ENCODE data around the gene PLPP4.

PLPP4 gene

DNA sequence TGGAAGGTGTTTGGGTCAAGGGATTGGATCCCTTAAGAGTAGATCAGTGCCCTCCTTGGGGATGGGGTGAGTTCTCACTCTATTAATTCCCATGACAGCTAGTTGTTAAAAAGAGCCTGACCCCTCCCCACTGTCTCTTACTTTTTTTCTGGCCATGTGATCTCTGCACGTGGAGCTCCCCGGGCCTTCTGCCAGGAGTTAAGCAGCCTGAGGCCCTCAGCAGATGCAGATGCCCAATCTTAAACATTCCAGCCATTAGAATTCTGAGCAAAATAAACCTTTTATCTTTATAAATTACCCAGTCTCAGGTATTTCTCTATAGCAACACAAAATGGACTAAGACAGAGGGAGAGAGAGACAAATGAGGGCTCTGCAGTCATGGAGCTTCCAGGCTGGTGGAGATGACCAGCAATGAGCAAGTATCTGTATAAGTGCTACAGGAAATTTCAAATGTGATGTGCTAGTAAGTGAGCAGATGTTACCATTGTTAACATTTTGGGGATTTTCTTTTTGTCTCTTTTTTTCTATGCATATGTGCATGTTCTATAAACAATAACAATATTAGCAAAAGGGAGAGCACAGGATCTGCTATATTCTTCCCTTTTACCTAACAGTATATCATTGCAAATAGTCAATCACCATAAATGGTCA, 26.7 kb downstream of the PLPP4 start:
- no peak for TF ChIP-seq ARNTL (CRISPR knock-in tag; IDR thresholded peaks at IDR 0.05; ENCODE audit: borderline replicate concordance, low read depth)
- TF ChIP-seq, protein P1, sequence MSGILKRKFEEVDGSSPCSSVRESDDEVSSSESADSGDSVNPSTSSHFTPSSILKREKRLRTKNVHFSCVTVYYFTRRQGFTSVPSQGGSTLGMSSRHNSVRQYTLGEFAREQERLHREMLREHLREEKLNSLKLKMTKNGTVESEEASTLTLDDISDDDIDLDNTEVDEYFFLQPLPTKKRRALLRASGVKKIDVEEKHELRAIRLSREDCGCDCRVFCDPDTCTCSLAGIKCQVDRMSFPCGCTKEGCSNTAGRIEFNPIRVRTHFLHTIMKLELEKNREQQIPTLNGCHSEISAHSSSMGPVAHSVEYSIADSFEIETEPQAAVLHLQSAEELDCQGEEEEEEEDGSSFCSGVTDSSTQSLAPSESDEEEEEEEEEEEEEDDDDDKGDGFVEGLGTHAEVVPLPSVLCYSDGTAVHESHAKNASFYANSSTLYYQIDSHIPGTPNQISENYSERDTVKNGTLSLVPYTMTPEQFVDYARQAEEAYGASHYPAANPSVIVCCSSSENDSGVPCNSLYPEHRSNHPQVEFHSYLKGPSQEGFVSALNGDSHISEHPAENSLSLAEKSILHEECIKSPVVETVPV (CRISPR knock-in tag; IDR thresholded peaks at IDR 0.05), result no peak
- no peak for TF ChIP-seq ISL1 (CRISPR knock-in tag; IDR thresholded peaks at IDR 0.05)
- TF ChIP-seq ZNF8 (CRISPR knock-in tag; IDR thresholded peaks at IDR 0.05), result no peak
- TF ChIP-seq ZNF70 (CRISPR knock-in tag; IDR thresholded peaks at IDR 0.05), result no peak
- TF ChIP-seq, protein P2, sequence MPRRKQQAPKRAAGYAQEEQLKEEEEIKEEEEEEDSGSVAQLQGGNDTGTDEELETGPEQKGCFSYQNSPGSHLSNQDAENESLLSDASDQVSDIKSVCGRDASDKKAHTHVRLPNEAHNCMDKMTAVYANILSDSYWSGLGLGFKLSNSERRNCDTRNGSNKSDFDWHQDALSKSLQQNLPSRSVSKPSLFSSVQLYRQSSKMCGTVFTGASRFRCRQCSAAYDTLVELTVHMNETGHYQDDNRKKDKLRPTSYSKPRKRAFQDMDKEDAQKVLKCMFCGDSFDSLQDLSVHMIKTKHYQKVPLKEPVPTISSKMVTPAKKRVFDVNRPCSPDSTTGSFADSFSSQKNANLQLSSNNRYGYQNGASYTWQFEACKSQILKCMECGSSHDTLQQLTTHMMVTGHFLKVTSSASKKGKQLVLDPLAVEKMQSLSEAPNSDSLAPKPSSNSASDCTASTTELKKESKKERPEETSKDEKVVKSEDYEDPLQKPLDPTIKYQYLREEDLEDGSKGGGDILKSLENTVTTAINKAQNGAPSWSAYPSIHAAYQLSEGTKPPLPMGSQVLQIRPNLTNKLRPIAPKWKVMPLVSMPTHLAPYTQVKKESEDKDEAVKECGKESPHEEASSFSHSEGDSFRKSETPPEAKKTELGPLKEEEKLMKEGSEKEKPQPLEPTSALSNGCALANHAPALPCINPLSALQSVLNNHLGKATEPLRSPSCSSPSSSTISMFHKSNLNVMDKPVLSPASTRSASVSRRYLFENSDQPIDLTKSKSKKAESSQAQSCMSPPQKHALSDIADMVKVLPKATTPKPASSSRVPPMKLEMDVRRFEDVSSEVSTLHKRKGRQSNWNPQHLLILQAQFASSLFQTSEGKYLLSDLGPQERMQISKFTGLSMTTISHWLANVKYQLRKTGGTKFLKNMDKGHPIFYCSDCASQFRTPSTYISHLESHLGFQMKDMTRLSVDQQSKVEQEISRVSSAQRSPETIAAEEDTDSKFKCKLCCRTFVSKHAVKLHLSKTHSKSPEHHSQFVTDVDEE (CRISPR knock-in tag; IDR thresholded peaks at IDR 0.05), result no peak
- TF ChIP-seq, protein P3, sequence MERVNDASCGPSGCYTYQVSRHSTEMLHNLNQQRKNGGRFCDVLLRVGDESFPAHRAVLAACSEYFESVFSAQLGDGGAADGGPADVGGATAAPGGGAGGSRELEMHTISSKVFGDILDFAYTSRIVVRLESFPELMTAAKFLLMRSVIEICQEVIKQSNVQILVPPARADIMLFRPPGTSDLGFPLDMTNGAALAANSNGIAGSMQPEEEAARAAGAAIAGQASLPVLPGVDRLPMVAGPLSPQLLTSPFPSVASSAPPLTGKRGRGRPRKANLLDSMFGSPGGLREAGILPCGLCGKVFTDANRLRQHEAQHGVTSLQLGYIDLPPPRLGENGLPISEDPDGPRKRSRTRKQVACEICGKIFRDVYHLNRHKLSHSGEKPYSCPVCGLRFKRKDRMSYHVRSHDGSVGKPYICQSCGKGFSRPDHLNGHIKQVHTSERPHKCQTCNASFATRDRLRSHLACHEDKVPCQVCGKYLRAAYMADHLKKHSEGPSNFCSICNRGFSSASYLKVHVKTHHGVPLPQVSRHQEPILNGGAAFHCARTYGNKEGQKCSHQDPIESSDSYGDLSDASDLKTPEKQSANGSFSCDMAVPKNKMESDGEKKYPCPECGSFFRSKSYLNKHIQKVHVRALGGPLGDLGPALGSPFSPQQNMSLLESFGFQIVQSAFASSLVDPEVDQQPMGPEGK (CRISPR knock-in tag; IDR thresholded peaks at IDR 0.05; ENCODE audit: borderline replicate concordance), result no peak
- TF ChIP-seq CSDC2 (CRISPR knock-in tag; IDR thresholded peaks at IDR 0.05), result no peak
- TF ChIP-seq ZFP30 (CRISPR knock-in tag; IDR thresholded peaks at IDR 0.05), result no peak
- TF ChIP-seq TCF4 (CRISPR knock-in tag; IDR thresholded peaks at IDR 0.05; ENCODE audit: borderline replicate concordance), result no peak
- TF ChIP-seq, protein P4, sequence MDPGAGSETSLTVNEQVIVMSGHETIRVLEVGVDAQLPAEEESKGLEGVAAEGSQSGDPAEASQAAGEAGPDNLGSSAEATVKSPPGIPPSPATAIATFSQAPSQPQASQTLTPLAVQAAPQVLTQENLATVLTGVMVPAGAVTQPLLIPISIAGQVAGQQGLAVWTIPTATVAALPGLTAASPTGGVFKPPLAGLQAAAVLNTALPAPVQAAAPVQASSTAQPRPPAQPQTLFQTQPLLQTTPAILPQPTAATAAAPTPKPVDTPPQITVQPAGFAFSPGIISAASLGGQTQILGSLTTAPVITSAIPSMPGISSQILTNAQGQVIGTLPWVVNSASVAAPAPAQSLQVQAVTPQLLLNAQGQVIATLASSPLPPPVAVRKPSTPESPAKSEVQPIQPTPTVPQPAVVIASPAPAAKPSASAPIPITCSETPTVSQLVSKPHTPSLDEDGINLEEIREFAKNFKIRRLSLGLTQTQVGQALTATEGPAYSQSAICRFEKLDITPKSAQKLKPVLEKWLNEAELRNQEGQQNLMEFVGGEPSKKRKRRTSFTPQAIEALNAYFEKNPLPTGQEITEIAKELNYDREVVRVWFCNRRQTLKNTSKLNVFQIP (CRISPR knock-in tag; IDR thresholded peaks at IDR 0.05; ENCODE audit: borderline replicate concordance, low read depth), result no peak
- no peak for TF ChIP-seq SNAI2 (CRISPR knock-in tag; IDR thresholded peaks at IDR 0.05)
- no peak for TF ChIP-seq TOX (CRISPR knock-in tag; IDR thresholded peaks at IDR 0.05; ENCODE audit: borderline replicate concordance)
- TF ChIP-seq, protein P5, sequence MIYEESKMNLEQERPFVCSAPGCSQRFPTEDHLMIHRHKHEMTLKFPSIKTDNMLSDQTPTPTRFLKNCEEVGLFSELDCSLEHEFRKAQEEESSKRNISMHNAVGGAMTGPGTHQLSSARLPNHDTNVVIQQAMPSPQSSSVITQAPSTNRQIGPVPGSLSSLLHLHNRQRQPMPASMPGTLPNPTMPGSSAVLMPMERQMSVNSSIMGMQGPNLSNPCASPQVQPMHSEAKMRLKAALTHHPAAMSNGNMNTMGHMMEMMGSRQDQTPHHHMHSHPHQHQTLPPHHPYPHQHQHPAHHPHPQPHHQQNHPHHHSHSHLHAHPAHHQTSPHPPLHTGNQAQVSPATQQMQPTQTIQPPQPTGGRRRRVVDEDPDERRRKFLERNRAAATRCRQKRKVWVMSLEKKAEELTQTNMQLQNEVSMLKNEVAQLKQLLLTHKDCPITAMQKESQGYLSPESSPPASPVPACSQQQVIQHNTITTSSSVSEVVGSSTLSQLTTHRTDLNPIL (CRISPR knock-in tag; IDR thresholded peaks at IDR 0.05; ENCODE audit: low read depth), result no peak
- no peak for TF ChIP-seq ESRRG (CRISPR knock-in tag; IDR thresholded peaks at IDR 0.05)
- no peak for TF ChIP-seq GLIS3 (CRISPR knock-in tag; IDR thresholded peaks at IDR 0.05)
- no peak for TF ChIP-seq ZNF565 (CRISPR knock-in tag; conservative IDR thresholded peaks at IDR 0.05; ENCODE audit: low read depth)
- no peak for TF ChIP-seq ZC3H10 (CRISPR knock-in tag; IDR thresholded peaks at IDR 0.05)
- no peak for ATAC-seq

DNA sequence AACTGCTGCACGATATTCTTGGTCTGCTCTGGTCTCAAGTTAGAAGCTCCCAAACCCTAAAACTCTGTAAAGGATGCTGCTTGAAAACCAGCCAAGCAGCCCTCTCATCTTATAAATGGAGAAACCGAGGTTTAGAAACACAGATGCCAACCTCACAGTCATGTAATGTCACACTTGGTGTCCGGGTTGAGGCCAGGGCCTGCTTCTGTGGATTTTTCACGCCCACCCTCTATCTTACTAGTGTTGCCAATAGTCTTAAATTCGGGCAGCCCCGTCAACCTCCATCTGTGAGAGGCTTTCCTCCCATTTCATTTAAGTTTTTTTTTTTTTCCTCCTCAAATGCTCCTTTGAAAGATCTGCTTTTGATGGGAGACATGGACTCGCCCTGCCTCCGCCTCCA, 28.9 kb downstream of the PLPP4 start:
- no peak for TF ChIP-seq ZFP3 (CRISPR knock-in tag; IDR thresholded peaks at IDR 0.05)
- TF ChIP-seq GLIS3 (CRISPR knock-in tag; IDR thresholded peaks at IDR 0.05), result no peak
- TF ChIP-seq ZFP30 (CRISPR knock-in tag; IDR thresholded peaks at IDR 0.05), result no peak
- no peak for TF ChIP-seq OSR1 (CRISPR knock-in tag; IDR thresholded peaks at IDR 0.05)
- no peak for TF ChIP-seq ISL1 (CRISPR knock-in tag; IDR thresholded peaks at IDR 0.05)
- TF ChIP-seq ZNF8 (CRISPR knock-in tag; IDR thresholded peaks at IDR 0.05), result no peak
- TF ChIP-seq CSDC2 (CRISPR knock-in tag; IDR thresholded peaks at IDR 0.05), result no peak
- TF ChIP-seq, protein P5 (CRISPR knock-in tag; IDR thresholded peaks at IDR 0.05; ENCODE audit: low read depth), result no peak
- TF ChIP-seq ESRRG (CRISPR knock-in tag; IDR thresholded peaks at IDR 0.05), result no peak
- no peak for TF ChIP-seq ZC3H10 (CRISPR knock-in tag; IDR thresholded peaks at IDR 0.05)
- no peak for TF ChIP-seq SNAI2 (CRISPR knock-in tag; IDR thresholded peaks at IDR 0.05)
- TF ChIP-seq TOX (CRISPR knock-in tag; IDR thresholded peaks at IDR 0.05; ENCODE audit: borderline replicate concordance), result no peak
- TF ChIP-seq, protein P2 (CRISPR knock-in tag; IDR thresholded peaks at IDR 0.05), result no peak
- no peak for TF ChIP-seq ARNTL (CRISPR knock-in tag; IDR thresholded peaks at IDR 0.05; ENCODE audit: borderline replicate concordance, low read depth)
- ATAC-seq, result no peak

Data from SK-N-SH treated with all-trans-retinoic acid at 6 μM for 48 hours (cell line).